Testis (tissue), 2 donors: ENCODE measurements around the gene DRAXIN.

Experiments used
- CTCF ChIP-seq, 3 experiments: fragments of 450-650 bp in 2 of 3; fragments of 200-600 bp in 1 of 3; sonication (generic) in 1 of 3; IDR thresholded peaks; one replicate each; pipeline ENCODE4 v1.5.1; 2016 to 2019; ENCODE audit warnings: antibody characterized with exemption in 3 of 3, mild to moderate bottlenecking in 2 of 3, moderate library complexity in 1 of 3
- POLR2A ChIP-seq: fragments of 450-650 bp; IDR thresholded peaks from one replicate; pipeline ENCODE4 v1.6.1; 2017; ENCODE audit warnings: antibody characterized with exemption, mild to moderate bottlenecking, moderate library complexity

GRCh38 chr1:11690397-11691301 lies 861 bp upstream of the DRAXIN start:
- TF ChIP-seq CTCF (IDR thresholded peaks at IDR 0.05): no peak
- no peak for TF ChIP-seq POLR2A
